Measurements from ENCODE around the gene ENO1. TPM values are rescaled to one million over a fixed set of nuclear protein-coding genes. Genes with fewer than 3 reads are reported as not detected.

The ENO1 gene
- total and polyA plus RNA-seq, 2 experiments from 2014 or later: 3,076 to 4,945 TPM

DNA sequence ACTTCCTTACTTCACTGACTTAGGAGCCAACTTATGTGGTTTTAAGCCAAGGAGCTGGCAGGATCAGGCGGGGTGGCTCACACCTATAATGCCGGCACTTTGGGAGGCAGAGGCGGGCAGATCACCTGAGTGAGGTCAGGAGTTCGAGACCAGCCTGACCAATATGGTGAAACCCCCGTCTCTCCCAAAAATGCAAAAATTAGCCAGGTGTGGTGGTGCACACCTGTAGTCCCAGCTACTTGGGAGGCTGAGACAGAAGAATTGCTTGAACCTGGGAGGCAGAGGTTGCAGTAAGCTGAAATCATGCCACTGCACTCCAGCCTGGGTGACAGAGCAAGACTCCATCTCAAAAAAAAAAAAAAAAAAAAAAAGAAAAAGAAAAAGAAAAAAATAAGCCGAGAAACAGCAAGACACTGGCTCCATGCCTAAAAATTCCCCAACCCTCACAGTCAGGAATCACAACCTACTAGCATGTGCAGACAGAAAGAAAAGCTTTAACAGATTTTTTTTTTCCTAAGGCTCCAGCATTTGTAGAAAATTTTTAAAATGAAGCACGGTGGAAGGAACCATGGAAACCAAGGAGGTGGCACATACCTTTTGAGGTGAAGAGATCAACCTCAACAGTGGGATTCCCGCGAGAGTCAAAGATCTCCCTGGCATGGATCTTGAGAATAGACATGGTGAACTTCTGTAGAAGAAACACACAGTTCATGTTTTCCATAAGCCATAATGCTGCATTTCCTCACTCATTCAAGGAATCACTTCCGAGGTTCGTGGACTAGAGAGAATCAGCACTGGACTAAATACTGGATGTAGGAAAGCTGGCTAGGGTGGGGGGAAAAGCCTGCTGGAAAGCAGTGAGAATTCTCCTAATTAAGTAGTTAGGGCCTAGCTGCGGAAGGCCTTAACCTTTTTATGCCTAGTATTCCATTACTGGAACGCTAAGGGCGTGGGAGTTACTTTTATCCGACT, 4.0 kb downstream of the ENO1 start:
- no peaks in the 10 kb centered on the region for H3K27me3 ChIP-seq
- peaks cover 45% of the 10 kb centered on the region for H3K4me1 ChIP-seq (ENCODE audit: low read depth)
- TF ChIP-seq, protein P1, sequence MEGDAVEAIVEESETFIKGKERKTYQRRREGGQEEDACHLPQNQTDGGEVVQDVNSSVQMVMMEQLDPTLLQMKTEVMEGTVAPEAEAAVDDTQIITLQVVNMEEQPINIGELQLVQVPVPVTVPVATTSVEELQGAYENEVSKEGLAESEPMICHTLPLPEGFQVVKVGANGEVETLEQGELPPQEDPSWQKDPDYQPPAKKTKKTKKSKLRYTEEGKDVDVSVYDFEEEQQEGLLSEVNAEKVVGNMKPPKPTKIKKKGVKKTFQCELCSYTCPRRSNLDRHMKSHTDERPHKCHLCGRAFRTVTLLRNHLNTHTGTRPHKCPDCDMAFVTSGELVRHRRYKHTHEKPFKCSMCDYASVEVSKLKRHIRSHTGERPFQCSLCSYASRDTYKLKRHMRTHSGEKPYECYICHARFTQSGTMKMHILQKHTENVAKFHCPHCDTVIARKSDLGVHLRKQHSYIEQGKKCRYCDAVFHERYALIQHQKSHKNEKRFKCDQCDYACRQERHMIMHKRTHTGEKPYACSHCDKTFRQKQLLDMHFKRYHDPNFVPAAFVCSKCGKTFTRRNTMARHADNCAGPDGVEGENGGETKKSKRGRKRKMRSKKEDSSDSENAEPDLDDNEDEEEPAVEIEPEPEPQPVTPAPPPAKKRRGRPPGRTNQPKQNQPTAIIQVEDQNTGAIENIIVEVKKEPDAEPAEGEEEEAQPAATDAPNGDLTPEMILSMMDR (IDR thresholded peaks at IDR 0.05; ENCODE audit: low read depth, low read length): no peak
- peaks cover 62% of the 10 kb centered on the region for H3K36me3 ChIP-seq
- peak in 1 of 2 donors; percentile 65 for DNase-seq (ENCODE audit: low read depth in 1 of 2, low spot score in 1 of 2)
- peak overlapping the region; percentile 89 for H3K4me3 ChIP-seq
- no peaks in the 10 kb centered on the region for H3K9me3 ChIP-seq (ENCODE audit: low read depth)
- H3K27ac ChIP-seq: peak overlapping the region; percentile 77

GRCh38 chr1:8873506-8874229, 4.8 kb downstream of the ENO1 start:
- peak overlapping the region; percentile 89 for H3K4me3 ChIP-seq
- TF ChIP-seq, protein P1 (IDR thresholded peaks at IDR 0.05; ENCODE audit: low read depth, low read length): no peak
- H3K27me3 ChIP-seq: no peaks in the 10 kb centered on the region
- peaks cover 41% of the 10 kb centered on the region for H3K4me1 ChIP-seq (ENCODE audit: low read depth)
- peak overlapping the region; percentile 72 for H3K27ac ChIP-seq
- peak in 1 of 2 donors; percentile 98 for DNase-seq (ENCODE audit: low read depth in 1 of 2, low spot score in 1 of 2)
- no peaks in the 10 kb centered on the region for H3K9me3 ChIP-seq (ENCODE audit: low read depth)
- H3K36me3 ChIP-seq: peaks cover 71% of the 10 kb centered on the region

DNA sequence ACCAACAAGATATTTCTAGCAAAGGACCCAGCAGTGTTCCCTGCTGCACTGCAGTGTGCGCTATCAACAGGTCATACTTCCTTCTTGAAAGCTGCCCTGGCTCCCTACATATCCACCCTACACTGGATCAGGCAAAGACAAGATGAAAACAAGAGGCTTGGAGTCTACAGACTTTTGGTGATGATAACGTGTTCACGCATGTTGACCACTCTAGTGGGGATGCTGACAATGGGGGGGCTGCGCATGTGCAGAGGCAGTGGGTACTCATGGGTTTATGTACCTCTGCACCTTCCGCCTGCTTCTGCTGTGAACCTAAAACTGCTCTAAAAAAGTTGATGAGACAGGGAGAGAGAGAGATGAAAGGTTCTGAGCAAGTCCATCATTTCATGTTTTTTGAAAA, 5.5 kb downstream of the ENO1 start:
- TF ChIP-seq, protein P1 (IDR thresholded peaks at IDR 0.05; ENCODE audit: low read depth, low read length): no peak
- Histone ChIP-seq H3K9me3 (ENCODE audit: low read depth) (no peaks in the 10 kb centered on the region), H3K4me3 (no peak overlapping the region), H3K4me1 (ENCODE audit: low read depth) (peaks cover 41% of the 10 kb centered on the region), H3K27ac (peak overlapping the region; percentile 67), H3K36me3 (peaks cover 78% of the 10 kb centered on the region), H3K27me3 (no peaks in the 10 kb centered on the region)
- DNase-seq (ENCODE audit: low read depth in 1 of 2, low spot score in 1 of 2): no peak

- TF ChIP-seq, protein P1 (IDR thresholded peaks at IDR 0.05; ENCODE audit: low read depth, low read length): no peak
- H3K9me3 ChIP-seq (ENCODE audit: low read depth): no peaks in the 10 kb centered on the region
- H3K27ac ChIP-seq: peak overlapping the region; percentile 67
- DNase-seq (ENCODE audit: low read depth in 1 of 2, low spot score in 1 of 2): no peak
- H3K4me1 ChIP-seq (ENCODE audit: low read depth): peaks cover 41% of the 10 kb centered on the region
- H3K36me3 ChIP-seq: peaks cover 88% of the 10 kb centered on the region
- no peak overlapping the region for H3K4me3 ChIP-seq
- no peaks in the 10 kb centered on the region for H3K27me3 ChIP-seq
These were observed 6.5 kb downstream of the ENO1 start for GRCh38 chr1:8871965-8872399.

GRCh38 chr1:8871539-8871935, 6.9 kb downstream of the ENO1 start:
- Histone ChIP-seq H3K27me3 (no peaks in the 10 kb centered on the region), H3K36me3 (peaks cover 92% of the 10 kb centered on the region)

More at GRCh38 chr1:8871539-8871935, 6.9 kb downstream of the ENO1 start:
- TF ChIP-seq, protein P1 (IDR thresholded peaks at IDR 0.05; ENCODE audit: low read depth, low read length): peak; percentile 29
- H3K9me3 ChIP-seq (ENCODE audit: low read depth): no peaks in the 10 kb centered on the region
- H3K27ac ChIP-seq: peak overlapping the region; percentile 67
- no peak overlapping the region for H3K4me3 ChIP-seq
- DNase-seq (ENCODE audit: low read depth in 1 of 2, low spot score in 1 of 2): no peak
- H3K4me1 ChIP-seq (ENCODE audit: low read depth): peaks cover 41% of the 10 kb centered on the region
